K562 (cell line): ENCODE results near the gene SPARC. TPM values are rescaled to one million over a fixed set of nuclear protein-coding genes. Genes with fewer than 3 reads are reported as not detected.

Experiments
- ATAC-seq: fragments of 200-7000 bp; cut with Tn5 transposase; 3 replicates; pipeline ENCODE4 v1.9.1; 2020; ENCODE audit warnings: moderate library complexity
- BruUV-seq: library from RNA; stranded (reverse); fragments of 400-500 nt; replicated peaks from 2 replicates; lab custom pipeline; 2021; lab: Mats Ljungman, UMichigan
- CTCF ChIA-PET: fragments of 300-600 bp; formaldehyde crosslinking; extraction: SDS; loops from one replicate; lab custom pipeline; 2021; ENCODE audit warnings: low intra/inter-chr PET ratio; lab: Yijun Ruan, JAX
- POLR2A ChIA-PET: fragments of 300-600, 350-650 bp; sonication (Branson Sonifier 250); formaldehyde crosslinking; extraction: SDS; loops from one replicate; lab custom pipeline; 2021; ENCODE audit warnings: antibody characterized with exemption, inconsistent platforms; lab: Yijun Ruan, JAX
- DNase-seq, 4 experiments: peaks; one replicate each; pipeline versions ENCODE4 v3.0.0 to v3.0.0-alpha.2; 2011 to 2018; ENCODE audit warnings: low spot score in 3 of 4, mixed read lengths in 3 of 4; ENCODE audit errors: extremely low read depth in 1 of 4
- FAIRE-seq: peaks from 2 replicates; lab custom pipeline; 2011; peaks lifted over from hg19 to GRCh38; lab: Jason Lieb, UNC
- H2AFZ ChIP-seq: 2 replicates; pipeline ENCODE4 v1.6.0; 2011; ENCODE audit warnings: low read depth, low read length, control low read depth, inconsistent platforms
- H3K27ac ChIP-seq: fragments of 200-600 bp; 3 replicates; pipeline ENCODE4 v1.8.0; 2011; ENCODE audit warnings: low read depth, mild to moderate bottlenecking, control low read depth, inconsistent platforms, low read length, moderate library complexity, mixed read lengths; ENCODE audit errors: extremely low read depth
- H3K27me3 ChIP-seq, 2 experiments: fragments of 300-600 bp in 1 of 2; 2 replicates in 1 of 2; 3 replicates in 1 of 2; pipeline versions ENCODE4 v1.6.0 to v1.8.0; 2011; ENCODE audit warnings: inconsistent platforms in 2 of 2, low read length in 2 of 2, mild to moderate bottlenecking in 1 of 2, mixed read lengths in 1 of 2, moderate library complexity in 1 of 2; ENCODE audit not compliant: control insufficient read depth in 2 of 2, insufficient read depth in 2 of 2
- H3K36me3 ChIP-seq: fragments of 300-600 bp; 3 replicates; pipeline ENCODE4 v1.8.0; 2011; ENCODE audit warnings: mild to moderate bottlenecking, low read length, inconsistent platforms; ENCODE audit not compliant: control insufficient read depth, insufficient read depth
- H3K4me1 ChIP-seq, 2 experiments: fragments of 200-600 bp in 1 of 2; replicated peaks in 1 of 2; 2 replicates in 1 of 2; 3 replicates in 1 of 2; pipeline versions ENCODE4 v1.5.1 to v1.8.0; 2011; ENCODE audit warnings: inconsistent platforms in 2 of 2, low read length in 2 of 2, mild to moderate bottlenecking in 1 of 2, mixed read lengths in 1 of 2, moderate library complexity in 1 of 2; ENCODE audit not compliant: control insufficient read depth in 2 of 2, insufficient read depth in 2 of 2
- H3K4me2 ChIP-seq: 2 replicates; pipeline ENCODE4 v1.6.1; 2011; ENCODE audit warnings: low read length, control low read depth, inconsistent platforms, mixed read lengths; ENCODE audit not compliant: insufficient read depth
- H3K4me3 ChIP-seq: fragments of 200-600 bp; sonication (generic), shearing (Covaris generic); 2 replicates; pipeline ENCODE4 v1.5.1; 2016; ENCODE audit warnings: control low read depth, inconsistent platforms
- H3K79me2 ChIP-seq: fragments of 200-600 bp; 3 replicates; pipeline ENCODE4 v1.8.0; 2011; ENCODE audit warnings: low read length, inconsistent platforms; ENCODE audit not compliant: control insufficient read depth, insufficient read depth
- H3K9ac ChIP-seq, 2 experiments: 2 replicates each; pipeline versions ENCODE4 v1.6.0 to v1.6.1; 2011; ENCODE audit warnings: low read depth in 2 of 2, low read length in 2 of 2, control low read depth in 1 of 2, inconsistent platforms in 1 of 2, mild to moderate bottlenecking in 1 of 2, mixed read lengths in 1 of 2; ENCODE audit not compliant: insufficient read depth in 1 of 2
- H3K9me1 ChIP-seq: one replicate; pipeline ENCODE4 v1.6.0; 2011; ENCODE audit warnings: inconsistent platforms, mild to moderate bottlenecking, low read length, moderate library complexity; ENCODE audit not compliant: control insufficient read depth, insufficient read depth
- H3K9me3 ChIP-seq: replicated peaks from 2 replicates; pipeline ENCODE4 v1.5.1; 2011; ENCODE audit warnings: low read depth, low read length, inconsistent platforms; ENCODE audit not compliant: control insufficient read depth, insufficient read depth
- H4K20me1 ChIP-seq: replicated peaks from 2 replicates; pipeline ENCODE4 v1.6.1; 2011; ENCODE audit warnings: low read length, inconsistent platforms, mixed read lengths; ENCODE audit not compliant: control insufficient read depth, insufficient read depth
- ARNT ChIP-seq, 2 experiments: fragments of 450-650 bp; IDR thresholded peaks; 2 replicates each; pipeline ENCODE4 v1.6.1; 2016; ENCODE audit warnings: mild to moderate bottlenecking in 1 of 2
- CHD1 ChIP-seq: fragments of 200-600 bp; sonication (generic); IDR thresholded peaks from one replicate; pipeline ENCODE4 v1.6.1; 2012; ENCODE audit warnings: mild to moderate bottlenecking, moderate library complexity, low read length, inconsistent platforms
- EZH2 ChIP-seq: IDR thresholded peaks from 2 replicates; pipeline ENCODE4 v1.6.1; 2012; ENCODE audit warnings: low read depth, mild to moderate bottlenecking, inconsistent platforms, low read length, borderline replicate concordance
- HLTF ChIP-seq: fragments of 450-650 bp; IDR thresholded peaks from 2 replicates; pipeline ENCODE4 v1.6.1; 2016
- HMGXB4 ChIP-seq: sonication (generic); formaldehyde crosslinking; IDR thresholded peaks from 2 replicates; pipeline ENCODE4 v1.8.1; 2023; ENCODE audit warnings: mild to moderate bottlenecking, missing genetic modification reagents
- MTA2 ChIP-seq: fragments of 450-650 bp; IDR thresholded peaks from 2 replicates; pipeline ENCODE4 v1.6.1; 2016; ENCODE audit warnings: low read depth
- MYBL2 ChIP-seq, 2 experiments: fragments of 450-650 bp in 1 of 2; sonication (generic) in 1 of 2; formaldehyde crosslinking in 1 of 2; IDR thresholded peaks; 2 replicates each; pipeline versions ENCODE4 v1.6.1 to v1.8.1; 2017 to 2022; ENCODE audit warnings: borderline replicate concordance in 1 of 2, inconsistent platforms in 1 of 2, low read depth in 1 of 2, mild to moderate bottlenecking in 1 of 2, missing genetic modification reagents in 1 of 2, moderate library complexity in 1 of 2
- NCOR1 ChIP-seq: fragments of 450-650 bp; IDR thresholded peaks from 2 replicates; pipeline ENCODE4 v1.6.1; 2016; ENCODE audit warnings: mild to moderate bottlenecking, moderate library complexity
- NR4A1 ChIP-seq, 2 experiments: fragments of 250-450 bp in 1 of 2; fragments of 450-650 bp in 1 of 2; sonication (Bioruptor Pico) in 1 of 2; IDR thresholded peaks; 2 replicates each; pipeline versions ENCODE4 v1.4.0 to v1.6.1; 2016 to 2020; ENCODE audit warnings: mild to moderate bottlenecking in 2 of 2, missing compliant biosample characterization in 1 of 2, missing genetic modification characterization in 1 of 2, moderate library complexity in 1 of 2
- POU5F1 ChIP-seq: fragments of 150-350 bp; IDR thresholded peaks from 2 replicates; pipeline ENCODE4 v1.6.1; 2014; ENCODE audit warnings: borderline replicate concordance, low read length, low read depth, mild to moderate bottlenecking; ENCODE audit not compliant: partially characterized antibody
- SIRT6 ChIP-seq: IDR thresholded peaks from one replicate; pipeline ENCODE4 v1.6.1; 2012; ENCODE audit warnings: low read depth, mild to moderate bottlenecking, control low read depth, inconsistent platforms, low read length, moderate library complexity
- TAF9B ChIP-seq: fragments of 450-650 bp; IDR thresholded peaks from 2 replicates; pipeline ENCODE4 v1.6.1; 2018; ENCODE audit warnings: mild to moderate bottlenecking; ENCODE audit not compliant: partially characterized antibody
- TEAD2 ChIP-seq: fragments of 450-650 bp; IDR thresholded peaks from 2 replicates; pipeline ENCODE4 v1.6.1; 2016; ENCODE audit warnings: missing genetic modification characterization, control low read depth, missing compliant biosample characterization
- ZFP36 ChIP-seq: fragments of 150-350 bp; IDR thresholded peaks from 2 replicates; pipeline ENCODE4 v1.6.1; 2018; ENCODE audit warnings: low read length, low read depth; ENCODE audit not compliant: partially characterized antibody
- ZNF395 ChIP-seq: fragments of 200-800 bp; sonication (Bioruptor generic); IDR thresholded peaks from 2 replicates; pipeline ENCODE4 v1.6.1; 2017; ENCODE audit warnings: missing genetic modification characterization, missing compliant biosample characterization
- ZNF436 ChIP-seq: fragments of 250-450, 450-650 bp; sonication (Bioruptor Pico); formaldehyde crosslinking; IDR thresholded peaks from 2 replicates; pipeline ENCODE4 v1.7.0; 2020; ENCODE audit warnings: mild to moderate bottlenecking
- ZNF57 ChIP-seq: fragments of 450-650 bp; formaldehyde crosslinking; IDR thresholded peaks from 2 replicates; pipeline ENCODE4 v1.4.0; 2020; ENCODE audit warnings: mild to moderate bottlenecking, moderate library complexity
- ZNF644 ChIP-seq: fragments of 200-800 bp; sonication (Bioruptor generic); IDR thresholded peaks from 2 replicates; pipeline ENCODE4 v1.6.1; 2016; ENCODE audit warnings: low read depth, missing genetic modification characterization, missing compliant biosample characterization
- ZNF695 ChIP-seq: fragments of 450-650 bp; formaldehyde crosslinking; IDR thresholded peaks from 2 replicates; pipeline ENCODE4 v1.4.0; 2020; ENCODE audit warnings: mild to moderate bottlenecking, moderate library complexity
- in situ Hi-C: fragments of 300-500 bp; cut with MboI; formaldehyde crosslinking; loops from 4 replicates; pipeline ENCODE4 v1.15.0; 2018; ENCODE audit warnings: inconsistent platforms, mixed read lengths
- intact Hi-C: fragments of 100-400 bp; cut with micrococcal nuclease; formaldehyde crosslinking; loops from 2 replicates; pipeline ENCODE4 v1.14.2; 2022
- polyA plus RNA-seq, 8 experiments: library from polyadenylated mRNA; depleted of rRNA in 4 of 8; stranded (reverse) in 5 of 8; unstranded in 3 of 8; fragments of >200 nt; fragmentation: Nextera tagmentation in 2 of 8; fragmentation: Illumina TruSeq in 1 of 8; extraction: Ambion mirVana in 2 of 8; extraction: Trizol in 1 of 8; gene quantifications; 2 replicates each; pipeline versions ENCODE4 v1.2.1 to v1.2.3, GENCODE V29; 2011 to 2014; ENCODE audit warnings: inconsistent platforms in 1 of 8, missing spikeins in 1 of 8
- total RNA-seq, 7 experiments: library from RNA; depleted of rRNA in 6 of 7; stranded (reverse); fragments of >200 nt in 6 of 7; fragmentation: Illumina TruSeq in 2 of 7; extraction: Trizol in 2 of 7; gene quantifications; 2 replicates each; pipeline versions ENCODE4 v1.2.1 to v1.2.3, GENCODE V29; 2011 to 2021; ENCODE audit warnings: low replicate concordance in 1 of 7

SPARC gene
- total and polyA plus RNA-seq, 9 of the 15 experiments (the other 6 are each of a cell fraction or from before 2014, with no cell fraction given), result 6.1 to 35.6 (median 12.2) TPM

GRCh38 chr5:151707567-151707966 lies 20.9 kb upstream of the SPARC start (continued):
- no peak for TF ChIP-seq NR4A1 (CRISPR knock-in tag; IDR thresholded peaks at IDR 0.05)
- TF ChIP-seq NR4A1 (tag; IDR thresholded peaks at IDR 0.05), result no peak
- no peak for TF ChIP-seq MTA2
- no peak for TF ChIP-seq HLTF
- no peak for TF ChIP-seq ZNF395 (CRISPR knock-in tag)
- TF ChIP-seq TAF9B, result no peak
- TF ChIP-seq CHD1, result no peak
- no peak for TF ChIP-seq TEAD2 (tag)
- no peak for TF ChIP-seq ZNF695 (CRISPR knock-in tag)
- no peak for TF ChIP-seq NCOR1
- no peak for TF ChIP-seq EZH2

GRCh38 chr5:151706906-151707305 lies 20.2 kb upstream of the SPARC start:
- Histone ChIP-seq H3K4me1 (no peaks in the 10 kb centered on the region; a peak in 2 of 5 replicates), H3K27me3 (no peaks in the 10 kb centered on the region), H4K20me1 (no peaks in the 10 kb centered on the region), H3K4me3 (no peak overlapping the region), H3K9me1 (no peaks in the 10 kb centered on the region), H2AFZ (no peak overlapping the region), H3K79me2 (no peaks in the 10 kb centered on the region), H3K36me3 (no peaks in the 10 kb centered on the region), H3K4me2 (no peak overlapping the region), H3K9me3 (no peaks in the 10 kb centered on the region), H3K27ac (no peak overlapping the region), H3K9ac (no peak overlapping the region)
- no TSS peak for BruUV-seq
- in situ Hi-C loops, result no loop called here
- FAIRE-seq (no peak), DNase-seq (no peak), ATAC-seq (no peak)
- ChIA-PET POLR2A (interaction anchor here (0.7 to 0.8 kb wide), 3 partner anchors 20 to 1252 kb away, joined by 3 read pairs; no protein-coding TSS in a partner anchor), CTCF (no interaction called here)
- intact Hi-C loops, result no loop called here
- TF ChIP-seq ZNF57 (CRISPR knock-in tag) (no peak), SIRT6 (no peak), ZNF436 (CRISPR knock-in tag) (no peak), ZNF644 (tag) (no peak), HMGXB4 (CRISPR knock-in tag) (no peak), ZFP36 (no peak), ARNT (IDR thresholded peaks at IDR 0.05) (no peak), MYBL2 (IDR thresholded peaks at IDR 0.05; ENCODE audit: low read depth) (no peak), MYBL2 (CRISPR knock-in tag; IDR thresholded peaks at IDR 0.05; ENCODE audit: borderline replicate concordance) (no peak), POU5F1 (no peak)
